Ovary (tissue), 3 donors: ENCODE measurements around the gene RERE.

Source experiments
- CTCF ChIP-seq, 3 donors: fragments of 450-650 bp in 2 of 3; fragments of 200-600 bp in 1 of 3; IDR thresholded peaks; one replicate each; pipeline versions ENCODE4 v1.5.1 to v1.8.0; 2016 to 2022; ENCODE audit warnings: antibody characterized with exemption in 3 of 3, mild to moderate bottlenecking in 1 of 3
- EP300 ChIP-seq: sonication (generic); formaldehyde crosslinking; IDR thresholded peaks from one replicate; pipeline ENCODE4 v1.6.1; 2017; ENCODE audit warnings: antibody characterized with exemption
- POLR2A ChIP-seq: fragments of 450-650 bp; IDR thresholded peaks from one replicate; pipeline ENCODE4 v1.6.1; 2017; ENCODE audit warnings: antibody characterized with exemption, mild to moderate bottlenecking, moderate library complexity
- donor health status: DM: no; HTN: no; CAD: no.

- TF ChIP-seq CTCF (IDR thresholded peaks at IDR 0.05) (no peak), POLR2A (no peak), EP300 (no peak)
These were observed 140.6 kb downstream of the RERE start for GRCh38 chr1:8676813-8677212.
